ENCODE data around the gene NDUFV3.
A peak's percentile ranks its signal among the peaks of the same experiment; 100 is the strongest.
"Not testable (repeated sequence)": the region's sequence is repeated elsewhere in the genome, so short reads cannot be mapped to it uniquely, and the experiment has no call there.

The NDUFV3 gene

DNA sequence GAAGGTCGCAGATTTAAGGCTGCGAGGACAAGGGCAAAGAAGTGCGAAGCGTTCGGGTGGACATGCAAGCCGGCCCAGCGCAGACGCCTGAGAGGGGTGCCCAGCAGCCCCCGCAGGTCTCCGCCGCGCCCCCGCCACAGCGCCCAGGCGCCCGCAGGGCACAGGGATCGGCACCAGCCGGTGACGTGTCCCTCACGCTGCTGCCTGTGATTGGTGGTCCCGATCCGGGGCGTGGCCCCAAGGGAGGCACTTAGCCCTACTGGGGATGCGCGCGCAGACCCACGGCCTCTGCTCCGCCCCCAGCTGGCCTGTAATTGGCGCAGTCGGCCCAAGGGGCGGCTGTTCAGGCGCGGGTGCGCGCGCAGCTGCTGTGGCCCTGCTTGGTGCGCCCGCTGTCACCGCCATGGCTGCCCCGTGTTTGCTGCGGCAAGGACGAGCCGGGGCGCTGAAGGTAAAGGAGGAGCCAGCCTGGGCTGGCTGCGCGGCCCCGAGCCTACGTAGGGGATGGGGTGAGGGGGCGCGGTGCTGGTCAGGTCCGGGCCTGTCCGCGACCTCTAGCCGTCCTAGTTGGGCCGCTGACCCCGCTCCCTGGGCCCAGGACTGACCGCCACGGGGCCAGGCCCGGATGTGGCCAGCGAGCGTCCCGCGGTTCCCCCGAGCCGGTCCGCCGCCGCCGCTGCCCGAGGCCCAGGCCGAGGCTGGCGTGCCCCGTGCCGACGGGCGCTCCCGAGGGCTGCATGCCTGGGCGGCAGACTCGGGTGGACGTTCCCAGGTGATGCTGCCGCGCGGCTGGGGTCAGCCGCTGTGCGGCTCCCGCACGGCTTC, at the start of gene NDUFV3:
Gene NDUFV3 (plus strand): TSS at position 379 of the 825 bp plus-strand sequence. CDS start 25 bp downstream, at position 404.
- DNase-seq (ENCODE audit: low read depth): peak; percentile 100

- DNase-seq (ENCODE audit: low read depth): no peak
Measured at GRCh38 chr21:42844411-42845113, 48.5 kb upstream of the NDUFV3 start.

- no peak for DNase-seq (ENCODE audit: low read depth)
Measured at GRCh38 chr21:42845296-42845965, 47.7 kb upstream of the NDUFV3 start.

- DNase-seq (ENCODE audit: low read depth): no peak
Measured at GRCh38 chr21:42846221-42846620, 46.9 kb upstream of the NDUFV3 start.

DNA sequence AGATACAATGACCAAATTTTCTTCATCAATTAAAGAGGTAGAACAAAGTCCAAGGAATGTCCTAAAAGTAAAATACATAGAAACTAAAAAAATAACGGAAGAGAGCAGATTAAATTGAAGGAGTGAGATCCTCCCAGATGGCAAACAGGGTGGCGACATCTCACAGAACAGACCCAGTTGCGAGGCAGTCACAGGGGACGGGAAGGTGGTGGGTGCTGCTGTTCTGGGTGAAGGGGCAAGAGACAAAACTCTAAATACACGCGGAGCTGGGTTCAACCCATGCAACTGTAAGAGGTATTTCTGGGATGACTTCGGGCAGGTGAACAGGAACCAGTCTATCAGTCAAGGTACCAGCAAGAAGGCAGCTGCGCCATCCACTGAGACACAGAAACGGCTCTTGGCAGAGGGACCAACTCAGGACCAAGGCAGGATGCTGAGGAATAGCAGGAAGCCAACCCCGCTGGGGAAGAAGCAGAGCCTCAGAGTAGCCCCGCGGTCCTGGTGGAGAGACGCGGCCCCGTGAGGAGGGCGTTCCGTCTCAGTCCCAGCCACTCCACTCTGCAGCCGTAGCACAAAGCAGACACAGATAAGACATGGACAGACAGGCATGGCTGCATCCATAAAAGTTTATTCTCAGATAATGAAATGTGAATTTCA, 45.9 kb upstream of the NDUFV3 start:
- DNase-seq (ENCODE audit: low read depth): no peak

GRCh38 chr21:42847726-42848125, 45.4 kb upstream of the NDUFV3 start:
- no peak for DNase-seq (ENCODE audit: low read depth)

GRCh38 chr21:42848144-42848931, 44.8 kb upstream of the NDUFV3 start:
- DNase-seq (ENCODE audit: low read depth): not testable (repeated sequence)

GRCh38 chr21:42848932-42849758, 44.0 kb upstream of the NDUFV3 start:
- DNase-seq (ENCODE audit: low read depth): no peak

DNA sequence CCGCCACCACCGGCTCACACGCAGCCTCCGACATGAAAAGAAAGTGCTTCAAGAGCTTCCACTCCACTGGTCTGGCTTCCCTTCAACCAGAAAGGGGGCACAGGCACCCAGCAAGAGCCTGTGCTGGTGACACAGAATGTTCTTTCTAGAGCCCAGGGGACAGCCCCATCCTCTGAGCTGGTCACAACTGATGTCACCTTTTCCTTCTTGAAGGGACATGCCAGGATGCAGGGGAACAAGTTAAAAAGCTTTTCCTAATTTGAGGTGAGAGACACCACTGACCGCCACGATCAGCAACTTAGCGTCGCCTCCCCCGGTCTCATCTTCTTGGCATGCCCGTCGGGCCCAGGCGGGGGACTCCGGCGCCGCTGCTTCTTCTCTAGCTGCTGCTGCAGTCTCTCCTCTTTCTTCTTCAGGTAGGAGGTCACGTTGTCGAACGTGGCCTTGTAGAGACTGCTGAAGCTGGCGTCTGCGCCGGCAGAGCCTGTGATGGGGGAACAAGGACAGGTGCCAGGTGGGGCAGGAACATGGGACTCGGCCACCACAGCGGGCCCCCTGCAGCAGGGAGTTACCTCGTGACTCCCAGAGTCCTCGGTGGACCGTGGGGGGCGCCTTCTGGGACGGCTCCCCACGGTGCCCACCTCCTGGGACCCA, 43.2 kb upstream of the NDUFV3 start:
- DNase-seq (ENCODE audit: low read depth): no peak

DNA sequence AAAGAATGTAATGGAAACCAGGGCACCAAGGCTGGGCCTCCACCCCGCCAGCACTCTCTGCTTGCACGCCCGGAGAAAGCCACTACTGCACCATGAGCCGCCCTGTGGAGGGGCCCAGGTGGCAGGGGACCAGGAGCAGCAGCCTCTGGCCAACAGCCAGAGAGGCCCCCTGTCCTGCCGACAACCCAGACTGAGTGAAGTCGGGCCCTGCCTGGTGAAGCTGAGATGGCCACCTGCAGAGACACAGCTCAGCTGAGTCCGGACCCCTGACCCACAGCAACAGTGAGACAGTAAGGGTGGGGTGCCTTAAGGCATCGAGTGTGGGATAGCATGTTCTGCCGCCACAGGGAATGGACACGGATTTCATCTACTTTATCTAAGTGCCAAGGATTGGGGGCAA, 42.6 kb upstream of the NDUFV3 start:
- no peak for DNase-seq (ENCODE audit: low read depth)

DNA sequence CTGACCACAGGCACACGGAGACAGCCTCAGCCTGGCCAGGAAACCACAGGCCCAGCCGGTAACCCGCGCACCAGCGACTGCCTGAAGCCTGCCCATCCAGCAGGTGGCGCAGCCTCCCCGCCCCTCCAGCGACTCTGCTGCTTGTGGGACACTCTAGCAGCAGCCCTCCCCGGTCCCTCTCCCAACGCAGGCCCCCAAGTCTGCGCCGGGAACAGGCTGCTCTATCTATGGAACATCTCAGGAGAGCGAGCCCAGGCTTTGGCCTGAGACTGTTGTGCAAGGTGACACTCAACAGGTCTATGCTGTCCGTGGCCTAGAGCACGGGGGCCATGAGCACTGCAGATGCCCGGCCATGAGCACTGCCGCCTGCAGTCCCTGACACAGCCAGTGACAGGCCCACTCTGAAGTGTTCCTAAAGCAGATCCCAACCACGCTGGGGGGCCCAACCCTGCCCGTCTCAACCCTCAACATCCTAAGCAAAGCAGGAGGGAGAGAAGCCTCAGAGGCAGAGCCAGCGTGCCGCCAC, 42.2 kb upstream of the NDUFV3 start:
- DNase-seq (ENCODE audit: low read depth): no peak

DNA sequence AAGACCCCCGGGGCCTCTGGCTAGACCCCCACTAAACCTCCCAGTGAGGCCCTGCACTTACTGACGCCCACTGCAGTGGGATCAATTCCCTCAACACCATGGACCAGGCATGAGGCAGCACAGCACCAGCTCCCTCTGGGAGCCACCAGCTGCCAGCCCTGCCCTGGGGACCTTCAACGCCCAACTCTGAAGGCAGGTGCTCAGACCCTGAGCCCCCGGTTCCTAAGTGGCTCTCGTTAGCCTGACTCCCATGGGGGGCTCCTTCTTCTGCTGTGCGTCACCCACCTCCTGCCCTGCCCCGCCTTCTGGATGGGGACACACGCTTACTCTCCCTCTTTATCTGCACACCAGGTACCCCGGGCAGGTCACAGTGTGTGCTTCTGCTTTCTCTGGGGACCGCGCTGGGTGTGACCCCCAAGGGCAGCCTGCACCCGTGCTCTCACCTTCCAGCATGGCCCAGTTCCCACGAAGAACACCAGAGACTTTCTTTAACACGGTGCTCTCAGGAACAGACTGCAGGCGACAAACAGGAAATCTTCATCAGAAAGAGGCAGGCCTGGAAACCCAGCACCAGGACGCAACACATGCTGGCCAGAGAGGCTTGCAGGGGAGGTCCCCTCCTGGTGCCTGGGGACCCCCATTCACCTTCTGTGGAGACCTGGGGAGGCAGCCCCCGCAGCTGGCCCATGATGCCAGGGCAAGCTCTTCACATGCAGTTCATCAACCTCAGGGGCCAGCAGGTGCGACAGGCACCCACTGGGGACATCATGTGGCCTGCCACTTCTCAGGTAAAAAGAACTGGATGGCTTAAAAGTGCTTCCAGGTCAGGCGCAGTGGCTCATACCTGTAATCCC, 41.1 kb upstream of the NDUFV3 start:
- no peak for DNase-seq (ENCODE audit: low read depth)

DNA sequence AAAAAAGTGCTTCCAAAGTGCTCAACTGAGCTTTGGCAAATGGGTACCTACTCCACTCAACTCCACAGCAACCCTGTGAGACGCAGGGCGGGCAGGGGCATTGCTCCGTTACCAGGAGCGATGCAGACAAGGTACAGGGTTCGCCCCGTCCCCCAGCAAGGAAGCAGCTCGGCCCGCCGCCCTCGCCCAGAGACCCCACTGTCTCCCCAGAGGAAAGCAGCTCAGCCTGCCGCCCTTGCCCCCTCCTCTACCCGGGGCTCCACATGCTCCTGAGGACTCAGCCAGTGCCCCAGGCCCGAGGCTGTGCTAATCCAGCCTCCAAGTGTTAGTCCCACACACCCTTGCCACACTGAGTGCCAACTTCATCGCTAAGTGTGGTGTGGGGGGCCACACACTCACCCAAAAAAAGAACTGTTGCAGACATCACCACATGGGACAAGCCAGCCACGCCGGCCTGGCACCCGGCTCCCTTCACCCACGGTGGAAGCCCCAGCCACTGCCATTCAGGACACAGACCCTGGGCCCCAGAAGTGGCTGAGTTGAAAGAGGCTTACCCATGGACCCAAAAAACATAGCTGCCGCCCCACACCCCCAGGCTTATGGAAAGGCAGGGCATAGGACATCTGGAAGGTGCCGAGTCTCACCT, 40.1 kb upstream of the NDUFV3 start:
- no peak for DNase-seq (ENCODE audit: low read depth)

- no peak for DNase-seq (ENCODE audit: low read depth)
Measured at GRCh38 chr21:42853621-42854020, 39.5 kb upstream of the NDUFV3 start.

DNA sequence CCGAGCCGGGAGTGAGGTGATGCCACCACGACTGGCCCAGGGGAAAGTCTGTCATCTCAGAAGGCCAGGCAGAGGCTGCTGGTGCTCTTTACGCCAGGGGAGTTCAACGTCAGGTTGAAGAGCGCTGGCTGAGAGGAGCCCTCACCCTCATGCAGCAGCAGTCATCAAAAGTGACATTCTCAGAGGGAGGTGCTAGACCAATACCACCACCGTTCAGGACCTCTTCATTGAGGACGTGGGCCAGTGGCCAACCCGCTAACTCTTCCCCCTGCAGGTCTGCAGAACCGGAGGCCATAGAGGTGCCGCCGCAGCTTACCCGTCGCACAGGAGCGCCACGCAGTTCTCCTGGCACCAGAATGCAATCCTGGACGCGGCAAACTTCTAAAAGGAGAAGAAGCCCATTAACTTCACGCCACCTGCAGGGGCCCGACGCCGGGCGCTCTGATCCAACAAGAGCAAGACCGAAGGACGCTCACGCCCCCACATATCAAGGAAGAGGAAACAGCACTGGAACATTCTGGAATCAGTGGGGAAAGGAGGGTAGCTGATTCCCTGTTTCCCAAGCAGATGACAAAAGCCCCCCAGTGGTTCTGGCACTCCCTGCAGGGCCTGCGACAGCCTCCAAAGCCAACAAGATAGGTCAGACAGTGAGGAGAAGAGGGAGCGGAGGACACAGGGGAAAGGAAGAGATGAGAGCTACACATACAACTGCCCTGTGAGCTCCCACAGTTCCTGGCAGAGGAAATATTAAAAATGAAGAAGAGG, 38.7 kb upstream of the NDUFV3 start:
- DNase-seq (ENCODE audit: low read depth): no peak

- DNase-seq (ENCODE audit: low read depth): no peak
Measured at GRCh38 chr21:42855171-42855936, 37.8 kb upstream of the NDUFV3 start.

DNA sequence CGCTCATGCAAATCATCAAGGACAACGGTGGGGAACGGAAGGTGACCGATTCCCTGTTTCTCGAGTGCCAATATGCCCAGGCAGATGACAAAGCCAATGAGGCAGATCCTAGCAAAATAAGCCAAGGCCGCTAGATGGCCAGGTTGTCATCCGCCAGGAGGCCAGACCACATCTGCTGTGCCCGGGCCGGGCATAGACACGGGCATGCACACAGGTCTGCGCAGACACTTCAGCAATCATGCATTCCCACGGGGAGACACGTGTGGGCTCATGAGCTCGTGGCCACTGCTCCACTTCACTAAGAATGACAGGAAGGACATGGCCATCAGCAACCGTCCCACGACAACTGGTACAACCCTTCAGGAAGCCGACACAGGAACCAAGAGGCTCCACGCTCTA, 37.2 kb upstream of the NDUFV3 start:
- no peak for DNase-seq (ENCODE audit: low read depth)

Data from stimulated activated CD8-positive, alpha-beta memory T cell treated with anti-CD3 and anti-CD28 coated beads, Interleukin-7, amount 100 ng/mL, for 24 hours (primary cell).